NCI-H748 (cell line): ENCODE data around the gene PSTK.

Experiments used
- DNase-seq: peaks from one replicate; lab custom pipeline; 2025; ENCODE audit not compliant: unreplicated experiment; lab: John Stamatoyannopoulos, UW

Gene PSTK

DNA sequence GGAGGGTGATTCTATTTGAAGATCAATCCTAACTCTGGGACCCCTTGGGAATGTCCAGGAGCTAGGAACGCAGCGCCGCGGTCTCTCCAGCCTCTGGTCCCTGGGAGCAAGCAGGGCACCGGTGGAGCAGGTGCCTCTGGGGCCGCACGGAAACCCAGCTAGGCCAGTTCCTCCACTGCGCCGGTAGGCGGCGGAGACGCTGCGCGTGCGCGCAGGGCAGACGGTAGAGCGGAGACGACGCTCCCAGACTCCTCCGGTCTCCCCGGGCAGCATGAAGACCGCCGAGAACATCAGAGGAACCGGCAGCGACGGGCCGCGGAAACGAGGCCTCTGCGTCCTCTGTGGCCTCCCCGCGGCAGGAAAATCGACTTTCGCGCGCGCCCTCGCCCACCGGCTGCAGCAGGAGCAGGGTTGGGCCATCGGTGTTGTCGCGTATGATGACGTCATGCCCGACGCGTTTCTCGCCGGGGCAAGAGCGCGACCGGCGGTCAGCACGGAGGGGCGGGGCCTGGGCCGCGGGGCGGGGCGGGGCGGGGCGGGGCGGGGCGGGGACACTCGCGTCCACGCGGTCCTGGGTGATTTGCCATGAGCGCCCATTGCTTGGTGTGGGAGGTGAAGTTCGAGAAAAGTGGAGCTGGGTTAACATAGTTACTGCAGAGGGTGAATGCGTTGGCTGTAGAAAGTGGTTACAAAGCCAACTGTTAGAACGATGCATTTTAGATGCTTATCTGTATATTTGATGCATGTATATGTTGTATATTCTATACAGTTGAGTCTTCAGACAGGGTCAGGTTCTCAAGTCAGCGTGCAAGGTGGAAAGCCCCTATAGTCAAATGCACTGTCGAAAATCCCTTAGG, at the start of gene PSTK:
PSTK (plus strand) TSS at position 193 of the 857 bp plus-strand sequence; CDS start at position 272, 79 bp downstream.
- DNase-seq, result peak; percentile 89

- DNase-seq, result no peak
Observed at GRCh38 chr10:122931088-122931906, 48.9 kb upstream of the PSTK start.

DNA sequence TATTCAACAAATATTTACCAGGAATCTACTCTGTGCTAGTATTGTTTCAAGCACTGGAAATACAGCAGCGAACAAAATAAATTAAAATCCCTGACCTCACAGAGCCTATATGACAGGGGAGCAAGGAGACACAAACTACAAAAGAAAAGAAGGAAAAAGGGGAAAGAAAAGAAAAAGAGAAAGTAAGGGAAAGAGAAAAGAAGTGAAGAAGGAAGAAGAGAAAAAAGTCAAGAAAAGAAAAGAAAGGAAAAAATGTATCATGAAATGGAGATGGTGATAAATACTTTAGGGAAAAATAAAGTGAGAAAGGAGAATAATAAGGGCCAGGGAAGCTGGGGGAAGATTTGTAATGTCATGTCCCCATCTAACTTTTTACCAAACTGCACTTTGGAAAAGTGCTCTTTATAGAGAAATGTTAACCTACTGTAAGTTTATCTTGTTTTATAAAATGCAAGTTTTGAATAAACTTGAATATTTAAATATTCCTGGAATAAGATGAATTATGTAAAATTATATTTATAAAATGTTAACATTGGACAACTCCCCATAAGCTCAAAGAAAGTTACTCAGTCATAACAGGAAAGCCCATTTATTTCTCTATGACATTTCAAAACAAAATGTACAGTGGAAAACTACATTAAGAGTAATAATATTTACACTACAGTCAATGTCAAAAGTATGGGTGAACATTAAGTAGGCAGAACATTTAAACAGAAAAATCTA, 40.9 kb upstream of the PSTK start:
- no peak for DNase-seq

DNA sequence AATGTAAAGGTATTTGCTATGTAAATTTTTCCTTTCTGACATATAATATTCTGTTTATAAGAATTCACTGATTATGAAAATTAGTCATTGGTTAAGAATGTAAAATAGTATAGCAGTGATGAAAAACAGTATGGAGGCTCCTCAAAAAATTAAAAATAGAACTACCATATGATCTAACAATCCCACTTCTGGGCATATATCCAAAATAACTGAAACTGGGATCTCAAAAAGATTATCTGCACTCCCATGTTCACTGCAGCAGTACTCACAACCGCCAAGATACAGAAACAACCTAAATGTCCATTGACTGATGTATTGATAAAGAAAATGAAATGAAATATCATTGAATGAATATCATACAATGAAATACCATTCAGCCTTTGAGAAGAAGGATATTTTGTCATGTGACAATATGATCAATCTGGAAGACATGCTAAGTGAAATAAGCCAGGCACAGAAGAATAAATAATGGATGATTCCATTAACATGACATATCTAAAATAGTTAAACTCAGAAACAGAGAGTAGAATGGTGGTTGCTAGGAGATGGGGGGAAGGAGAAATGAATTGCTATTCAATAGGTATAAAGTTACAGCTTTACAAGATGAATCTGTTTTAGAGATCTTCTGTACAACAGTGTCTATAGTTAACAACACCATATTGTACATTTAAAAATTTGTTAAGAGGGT, 40.2 kb upstream of the PSTK start:
- DNase-seq, result no peak

DNA sequence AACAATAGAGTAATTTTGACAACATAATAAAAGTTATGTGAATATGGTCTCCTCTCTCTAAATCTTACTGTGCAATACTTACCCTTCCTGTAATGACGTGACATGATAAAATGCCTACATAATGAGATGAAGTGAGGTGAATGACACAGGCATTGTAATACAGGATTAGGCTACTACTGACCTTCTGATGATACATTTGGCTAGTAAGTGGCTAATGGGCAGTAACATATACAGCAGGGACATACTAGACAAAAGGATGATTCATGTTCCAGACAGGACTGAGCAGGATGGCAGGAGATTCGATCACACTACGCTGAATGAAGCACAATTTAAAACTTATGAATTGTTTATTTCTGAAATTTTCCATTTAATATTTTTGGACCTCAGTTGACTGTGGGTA, 30.9 kb upstream of the PSTK start:
- no peak for DNase-seq

DNA sequence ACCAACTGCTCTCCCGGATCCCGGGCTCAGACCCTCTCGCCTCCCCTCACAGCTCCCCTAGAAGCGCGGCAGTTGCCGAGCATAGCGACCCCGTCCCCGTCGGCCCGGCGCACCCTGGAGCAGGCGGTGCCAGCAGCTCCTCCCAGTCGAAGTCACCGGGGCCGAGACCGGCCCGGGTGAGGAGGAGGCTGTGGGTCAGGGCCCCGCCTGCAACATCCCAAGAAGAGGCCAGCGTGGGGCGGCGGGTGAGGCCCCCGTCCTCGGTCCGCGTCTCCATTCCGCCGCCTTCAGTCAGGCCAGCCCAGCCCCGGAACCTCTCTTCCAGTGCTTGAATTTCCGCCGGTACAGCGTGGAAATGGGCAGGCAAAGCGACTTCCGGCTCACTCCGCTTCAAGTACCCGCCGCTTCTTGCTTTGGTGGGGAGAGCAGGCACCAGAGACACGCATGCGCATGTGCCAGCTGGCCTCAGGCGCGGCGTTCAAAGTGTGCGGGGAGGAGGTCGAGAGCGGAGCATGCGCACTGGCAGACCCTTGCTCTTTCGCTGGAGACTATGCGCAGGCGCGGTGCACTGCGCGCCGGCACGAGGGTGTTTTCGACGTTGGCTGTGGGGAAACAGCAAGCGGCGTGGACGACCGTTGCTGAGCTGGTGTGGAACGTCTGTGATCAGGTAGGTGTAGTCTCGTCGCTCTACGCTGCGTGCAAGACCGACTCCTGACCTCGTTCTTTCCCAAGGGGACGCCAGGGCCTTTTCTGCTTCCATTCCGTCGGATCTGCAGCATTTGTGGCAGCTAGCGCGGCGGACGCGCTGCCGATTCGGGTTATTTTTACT, 26.1 kb upstream of the PSTK start, which contains the start of gene C10orf88:
C10orf88 (minus strand) TSS at position 326 of the 829 bp plus-strand sequence; CDS start at position 277, 49 bp downstream.
- peak; percentile 96 for DNase-seq

DNA sequence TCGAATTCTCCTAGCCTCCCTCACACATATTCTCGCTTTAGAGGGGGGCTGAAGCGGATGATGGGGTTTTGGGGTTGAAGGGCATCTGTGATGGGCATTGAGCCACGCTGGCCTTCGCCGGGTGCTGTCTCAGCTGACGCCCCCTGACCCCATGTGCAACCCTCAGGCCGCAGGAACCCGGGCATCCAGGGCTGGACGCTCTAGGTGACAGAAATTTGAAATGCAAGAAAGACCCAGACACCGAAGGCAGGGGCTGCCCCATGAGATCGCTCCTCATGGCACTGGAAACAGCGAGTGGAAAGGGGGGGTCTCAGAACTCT, 25.5 kb upstream of the PSTK start:
- no peak for DNase-seq

- no peak for DNase-seq
Observed at GRCh38 chr10:122955892-122956291, 24.3 kb upstream of the PSTK start.

DNA sequence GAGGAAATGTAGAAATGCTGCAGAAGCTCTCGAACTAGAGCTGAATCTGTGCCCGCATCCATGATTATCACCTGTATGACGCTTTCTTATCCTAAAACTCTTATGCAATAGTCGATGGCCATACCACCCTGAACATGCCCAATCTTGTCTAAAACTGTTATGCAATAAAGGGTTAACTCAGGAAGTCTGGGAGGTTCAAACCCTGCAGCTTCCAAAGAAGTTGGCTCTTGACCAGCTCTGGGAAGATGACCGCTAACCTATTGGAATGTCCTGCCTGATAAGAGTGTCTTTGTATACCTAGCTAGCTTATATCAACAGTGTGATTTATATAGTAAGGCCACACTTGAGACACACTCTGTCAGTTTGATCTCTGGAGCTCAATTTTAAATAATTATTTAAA, 22.7 kb upstream of the PSTK start:
- no peak for DNase-seq

DNA sequence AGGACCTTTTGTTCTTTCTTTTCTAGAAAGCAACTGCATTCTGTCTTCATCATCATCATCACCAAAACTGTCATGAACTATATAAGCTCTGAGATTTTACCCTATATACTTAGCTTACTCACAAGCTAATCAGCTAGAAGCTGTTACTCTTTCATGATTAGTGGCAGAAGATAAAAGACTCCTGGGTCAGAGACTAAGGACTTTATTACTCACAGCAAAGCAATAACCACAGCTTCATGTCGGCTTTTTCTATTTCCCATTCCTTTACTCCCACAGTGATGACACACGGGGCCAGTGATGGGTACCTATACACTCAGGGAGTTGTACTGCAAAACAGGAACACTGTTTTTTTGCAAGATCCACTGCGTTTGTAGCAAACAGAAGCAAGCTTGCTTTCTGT, 17.8 kb upstream of the PSTK start:
- DNase-seq, result no peak

DNA sequence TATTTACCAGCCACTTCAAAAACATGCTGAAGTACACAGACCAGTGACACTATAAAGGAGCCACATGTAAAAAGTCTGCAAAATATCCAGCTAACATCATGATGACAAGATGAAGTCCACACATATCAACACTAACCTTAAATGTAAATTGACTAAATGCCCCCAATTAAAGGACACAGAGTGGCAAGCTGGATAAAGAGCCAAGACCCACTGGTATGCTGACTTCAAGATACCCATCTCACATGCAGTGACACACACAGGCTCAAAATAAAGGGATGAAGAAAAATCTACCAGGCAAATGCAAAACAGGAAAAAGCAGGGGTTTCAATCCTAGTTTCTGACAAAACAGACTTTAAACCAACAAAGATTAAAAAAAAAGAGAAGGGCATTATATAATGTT, 13.3 kb upstream of the PSTK start:
- DNase-seq, result no peak

- DNase-seq, result no peak
Observed at GRCh38 chr10:122968698-122969097, 11.5 kb upstream of the PSTK start.

DNA sequence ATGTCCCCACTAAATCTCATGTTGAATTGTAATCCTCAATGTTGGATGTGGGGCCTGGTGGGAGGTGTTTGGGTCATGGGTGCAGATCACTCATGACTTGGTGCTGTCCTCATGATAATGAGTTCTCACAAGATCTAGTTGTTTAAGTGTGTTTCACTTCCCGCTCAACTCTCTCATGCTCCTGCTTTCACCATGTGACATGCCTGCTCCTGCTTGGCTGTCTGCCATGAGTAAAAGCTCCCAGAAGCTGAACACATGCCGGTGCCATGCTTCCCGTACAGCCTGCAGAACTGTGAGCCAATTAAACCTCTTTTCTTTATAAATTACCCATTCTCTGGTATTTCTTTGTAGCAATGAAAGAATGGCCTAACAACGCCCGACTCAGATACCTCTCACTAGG, 6.2 kb upstream of the PSTK start:
- DNase-seq, result no peak

DNA sequence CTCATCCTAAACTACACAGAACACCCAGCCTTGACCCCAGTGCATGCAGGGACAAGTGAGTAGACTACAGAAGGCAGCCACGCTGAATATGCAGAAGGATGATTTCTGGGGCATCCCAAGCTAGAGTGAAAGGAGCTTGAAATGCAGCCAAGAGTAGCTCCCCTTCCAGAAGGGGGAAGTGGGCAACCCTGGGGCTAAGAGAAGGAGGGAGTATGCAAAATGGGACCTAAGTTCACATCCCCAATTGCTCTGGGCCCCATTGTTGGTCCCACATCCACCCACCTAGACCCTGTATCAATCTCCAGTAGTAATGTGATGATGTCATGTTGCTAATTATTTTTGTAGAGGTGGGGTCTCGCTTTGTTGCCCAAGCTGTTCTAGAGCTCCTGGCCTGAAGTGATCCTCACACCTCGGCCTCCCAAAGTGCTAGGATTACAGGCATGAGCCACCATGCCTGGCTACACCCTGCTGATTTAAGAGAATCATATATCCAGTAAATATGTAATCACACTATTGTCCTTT, 5.6 kb upstream of the PSTK start:
- no peak for DNase-seq

- peak; percentile 39 for DNase-seq
Observed at GRCh38 chr10:122981066-122981464, 864 bp downstream of the PSTK start.

GRCh38 chr10:122983898-122984297, 3.7 kb downstream of the PSTK start:
- DNase-seq, result no peak

DNA sequence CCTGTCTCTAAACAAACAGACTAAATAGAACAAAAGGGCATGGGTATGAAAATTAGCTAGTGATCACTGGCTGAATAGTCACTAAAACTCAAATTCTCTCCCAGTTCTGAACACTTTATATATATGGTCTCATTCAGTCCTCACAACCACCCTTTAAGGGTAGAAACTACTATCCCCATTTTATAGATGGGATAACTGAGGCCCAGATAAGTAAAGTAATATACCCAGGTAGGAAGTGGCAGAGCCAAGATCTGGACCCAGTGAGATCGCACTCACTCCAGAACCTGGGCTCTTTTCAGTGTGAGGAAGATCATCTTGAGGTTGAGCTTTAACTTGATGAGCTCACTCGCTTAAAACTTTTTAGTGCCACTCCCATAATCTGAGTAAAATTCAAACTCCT, 4.5 kb downstream of the PSTK start:
- DNase-seq, result no peak

- no peak for DNase-seq
Observed at GRCh38 chr10:122986335-122986734, 6.1 kb downstream of the PSTK start.

DNA sequence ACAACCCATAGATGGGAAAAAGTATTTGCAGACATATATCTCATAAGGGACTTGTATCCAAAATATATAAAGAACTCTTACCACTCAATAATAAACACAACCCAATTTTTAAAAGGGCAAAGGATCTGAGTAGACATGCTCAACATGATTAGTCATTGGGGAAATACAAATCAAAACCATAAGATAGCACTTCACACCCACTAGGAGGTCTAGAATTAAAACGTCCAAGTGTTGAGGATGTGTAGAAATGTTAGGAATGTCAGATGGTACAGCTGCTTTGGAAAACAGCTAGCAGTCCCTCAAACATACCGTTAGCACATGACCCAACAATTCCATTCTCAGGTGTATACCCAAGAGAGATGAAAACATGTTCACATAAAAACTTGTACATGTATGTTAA, 8.3 kb downstream of the PSTK start:
- no peak for DNase-seq

- no peak for DNase-seq
Observed at GRCh38 chr10:122990278-122990677, 10.1 kb downstream of the PSTK start.
